ENCODE measurements around the gene FAM219B. TPM values are rescaled to one million over a fixed set of nuclear protein-coding genes. Genes with fewer than 3 reads are reported as not detected.

Gene FAM219B
- total and polyA plus RNA-seq, 4 donors: 67.0 to 105 (median 77.6) TPM

DNA sequence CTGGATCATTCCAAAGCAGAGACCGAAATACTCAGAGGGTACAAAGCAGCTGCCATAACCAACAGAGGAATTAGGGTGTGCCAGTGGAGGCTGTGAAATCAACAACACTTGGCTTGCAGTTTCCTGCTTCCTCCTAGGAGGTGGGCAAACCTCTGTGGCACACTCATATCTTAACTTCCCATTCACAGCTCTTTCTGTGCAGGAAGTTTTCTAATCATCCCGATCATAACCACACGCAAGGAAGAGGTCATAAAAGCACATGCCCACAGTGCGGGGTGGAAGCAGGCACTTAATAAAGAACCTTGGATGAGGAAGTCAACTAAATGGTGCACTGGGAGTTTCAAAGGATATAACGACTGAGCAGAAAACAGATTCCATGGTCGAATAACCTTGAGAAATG lies 38.6 kb downstream of the FAM219B start:
- no peak overlapping the region for H3K4me3 ChIP-seq (ENCODE audit: low read depth, low read length)
- no peak for DNase-seq (ENCODE audit: low read depth in 4 of 6, low spot score in 6 of 6)
- no peaks in the 10 kb centered on the region for H3K27me3 ChIP-seq (ENCODE audit: control insufficient read depth, insufficient read depth, low read length)
- peaks cover 6% of the 10 kb centered on the region for H3K36me3 ChIP-seq (ENCODE audit: control insufficient read depth, insufficient read depth, low read length)
- peaks cover 23% of the 10 kb centered on the region for H3K4me1 ChIP-seq (ENCODE audit: control insufficient read depth, insufficient read depth, low read length)
- H3K27ac ChIP-seq (ENCODE audit: low read depth, low read length): no peak overlapping the region
- WGBS (ENCODE audit: insufficient coverage): 91% methylated on average over 4 of the region's 6 CpGs
- H3K9me3 ChIP-seq (ENCODE audit: control insufficient read depth, insufficient read depth, low read length): no peaks in the 10 kb centered on the region

DNA sequence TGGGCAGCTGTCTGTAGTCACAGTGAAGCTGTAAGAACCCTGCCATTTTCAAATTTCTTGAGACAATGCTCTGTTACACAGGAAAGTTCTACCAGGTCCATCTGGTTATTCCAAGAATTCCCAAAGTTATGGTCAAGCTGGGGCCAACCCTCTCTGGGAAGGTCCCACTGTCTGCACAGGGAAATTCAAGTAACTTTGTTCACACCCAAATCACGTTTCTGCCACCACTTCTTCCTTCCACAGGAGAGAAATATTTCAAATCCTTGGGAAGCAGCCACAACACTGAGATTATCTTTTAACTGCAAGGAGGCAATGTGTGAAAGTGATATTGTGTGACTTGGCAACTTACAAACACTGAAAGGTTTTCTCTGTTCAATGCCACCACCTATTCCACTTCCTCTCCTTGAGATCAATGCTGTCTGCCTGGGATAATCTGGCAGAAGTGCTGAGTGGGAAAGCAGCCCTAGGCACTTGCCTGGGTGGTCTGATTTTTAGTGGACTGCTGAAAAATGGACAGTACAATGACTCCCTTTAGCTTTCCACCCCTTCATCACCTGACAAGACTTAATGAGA lies 39.1 kb downstream of the FAM219B start:
- H3K27me3 ChIP-seq (ENCODE audit: control insufficient read depth, insufficient read depth, low read length): no peaks in the 10 kb centered on the region
- no CpG with 5 or more reads among the region's 1 CpG for WGBS (ENCODE audit: insufficient coverage)
- no peak overlapping the region for H3K27ac ChIP-seq (ENCODE audit: low read depth, low read length)
- H3K4me3 ChIP-seq (ENCODE audit: low read depth, low read length): no peak overlapping the region
- peaks cover 21% of the 10 kb centered on the region for H3K4me1 ChIP-seq (ENCODE audit: control insufficient read depth, insufficient read depth, low read length)
- H3K36me3 ChIP-seq (ENCODE audit: control insufficient read depth, insufficient read depth, low read length): peaks cover 6% of the 10 kb centered on the region
- no peaks in the 10 kb centered on the region for H3K9me3 ChIP-seq (ENCODE audit: control insufficient read depth, insufficient read depth, low read length)
- no peak for DNase-seq (ENCODE audit: low read depth in 4 of 6, low spot score in 6 of 6)

DNA sequence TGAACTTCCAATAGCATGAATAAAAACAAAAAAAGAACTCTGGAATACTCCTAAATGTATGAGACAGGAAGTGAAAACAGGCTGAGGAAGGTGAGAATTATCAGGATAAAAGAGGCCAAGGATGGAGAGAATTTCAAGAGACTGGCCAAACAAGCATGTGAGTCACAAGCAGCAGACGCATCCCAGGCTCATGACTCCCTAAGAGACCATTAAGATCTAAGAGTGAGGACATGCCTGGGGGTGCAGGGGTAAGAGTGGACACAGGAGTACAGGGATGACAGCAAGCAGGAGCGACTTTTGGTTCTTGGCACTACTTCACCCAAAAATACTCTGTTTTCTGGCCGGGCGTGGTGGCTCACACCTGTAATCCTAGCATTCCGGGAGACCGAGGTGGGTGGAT lies 40.6 kb downstream of the FAM219B start:
- Histone ChIP-seq H3K9me3 (ENCODE audit: control insufficient read depth, insufficient read depth, low read length) (no peaks in the 10 kb centered on the region), H3K27me3 (ENCODE audit: control insufficient read depth, insufficient read depth, low read length) (no peaks in the 10 kb centered on the region), H3K36me3 (ENCODE audit: control insufficient read depth, insufficient read depth, low read length) (peaks cover 6% of the 10 kb centered on the region), H3K4me1 (ENCODE audit: control insufficient read depth, insufficient read depth, low read length) (peaks cover 7% of the 10 kb centered on the region), H3K27ac (ENCODE audit: low read depth, low read length) (no peak overlapping the region), H3K4me3 (ENCODE audit: low read depth, low read length) (no peak overlapping the region)
- 91% methylated on average over 6 of the region's 6 CpGs for WGBS (ENCODE audit: insufficient coverage)
- no peak for DNase-seq (ENCODE audit: low read depth in 4 of 6, low spot score in 6 of 6)

DNA sequence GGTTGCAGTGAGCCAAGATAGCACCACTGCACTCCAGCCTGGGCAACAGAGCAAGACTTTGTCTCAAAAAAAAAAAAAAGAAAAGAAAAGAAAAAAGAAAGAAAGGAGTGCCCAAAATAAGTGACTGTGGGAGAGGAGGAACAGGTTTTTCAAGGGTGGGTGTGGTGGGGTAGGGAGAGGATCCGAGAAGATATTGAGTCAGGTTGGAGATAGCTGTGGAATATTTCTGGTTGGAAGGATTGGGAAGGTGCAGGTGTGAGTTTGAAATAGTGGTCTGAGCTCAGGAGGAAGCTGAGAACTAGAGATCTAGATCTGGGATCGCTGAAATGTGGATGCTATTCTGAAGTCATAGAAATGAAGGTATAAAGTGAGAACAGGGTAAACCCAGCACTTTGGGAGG lies 41.3 kb downstream of the FAM219B start:
- no peak overlapping the region for H3K27ac ChIP-seq (ENCODE audit: low read depth, low read length)
- H3K27me3 ChIP-seq (ENCODE audit: control insufficient read depth, insufficient read depth, low read length): no peaks in the 10 kb centered on the region
- H3K9me3 ChIP-seq (ENCODE audit: control insufficient read depth, insufficient read depth, low read length): no peaks in the 10 kb centered on the region
- H3K4me1 ChIP-seq (ENCODE audit: control insufficient read depth, insufficient read depth, low read length): peaks cover 5% of the 10 kb centered on the region
- DNase-seq (ENCODE audit: low read depth in 4 of 6, low spot score in 6 of 6): no peak
- no peak overlapping the region for H3K4me3 ChIP-seq (ENCODE audit: low read depth, low read length)
- WGBS (ENCODE audit: insufficient coverage): 93% methylated on average over 2 of the region's 2 CpGs
- H3K36me3 ChIP-seq (ENCODE audit: control insufficient read depth, insufficient read depth, low read length): peaks cover 6% of the 10 kb centered on the region

GRCh38 chr15:74864296-74864695 lies 42.4 kb downstream of the FAM219B start:
- Histone ChIP-seq H3K4me3 (ENCODE audit: low read depth, low read length) (no peak overlapping the region), H3K4me1 (ENCODE audit: control insufficient read depth, insufficient read depth, low read length) (peaks cover 1% of the 10 kb centered on the region), H3K9me3 (ENCODE audit: control insufficient read depth, insufficient read depth, low read length) (no peaks in the 10 kb centered on the region), H3K27ac (ENCODE audit: low read depth, low read length) (no peak overlapping the region), H3K36me3 (ENCODE audit: control insufficient read depth, insufficient read depth, low read length) (peaks cover 6% of the 10 kb centered on the region), H3K27me3 (ENCODE audit: control insufficient read depth, insufficient read depth, low read length) (no peaks in the 10 kb centered on the region)
- DNase-seq (ENCODE audit: low read depth in 4 of 6, low spot score in 6 of 6): no peak
- 98% methylated on average over 5 of the region's 6 CpGs for WGBS (ENCODE audit: insufficient coverage)

DNA sequence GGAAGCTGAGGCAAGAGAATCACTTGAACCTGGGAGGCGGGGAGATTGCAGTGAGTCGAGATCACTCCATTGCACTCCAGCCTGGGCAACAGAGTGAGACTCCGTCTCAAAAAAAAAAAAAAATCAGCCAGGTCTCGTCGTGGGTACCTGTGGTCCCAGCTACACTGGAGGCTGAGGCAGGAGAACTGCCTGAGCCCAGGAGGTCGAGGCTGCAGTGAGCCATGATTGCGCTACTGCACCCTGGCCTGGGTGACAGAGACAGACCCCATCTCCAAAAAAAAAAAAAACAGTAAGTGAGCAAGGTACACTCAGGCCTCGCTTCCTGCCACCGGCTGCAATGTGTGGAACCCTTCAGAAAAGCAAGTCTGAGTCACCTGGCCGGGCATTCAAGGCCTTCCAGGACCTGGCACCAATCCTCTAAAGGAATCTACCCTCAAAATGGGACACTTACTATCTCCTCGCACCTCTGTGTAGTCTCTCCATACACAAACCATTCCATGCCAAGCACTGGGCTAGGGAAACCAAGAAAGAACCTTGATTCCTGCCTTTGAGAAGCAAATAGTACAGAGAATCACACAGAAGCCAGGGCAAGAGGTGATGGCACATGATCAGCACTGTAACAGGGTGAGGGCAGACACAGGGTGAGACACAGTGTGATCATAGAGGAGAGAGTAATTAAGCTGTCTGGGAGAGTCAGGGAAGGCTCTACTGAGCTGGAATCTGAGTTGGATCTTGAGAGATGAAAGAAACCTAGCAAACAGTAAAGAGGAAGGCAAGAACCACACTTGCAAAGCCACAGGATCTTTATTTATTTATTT lies 43.2 kb downstream of the FAM219B start:
- peaks cover 10% of the 10 kb centered on the region for H3K4me1 ChIP-seq (ENCODE audit: control insufficient read depth, insufficient read depth, low read length)
- peaks cover 4% of the 10 kb centered on the region for H3K36me3 ChIP-seq (ENCODE audit: control insufficient read depth, insufficient read depth, low read length)
- no peaks in the 10 kb centered on the region for H3K9me3 ChIP-seq (ENCODE audit: control insufficient read depth, insufficient read depth, low read length)
- no peak overlapping the region for H3K4me3 ChIP-seq (ENCODE audit: low read depth, low read length)
- H3K27ac ChIP-seq (ENCODE audit: low read depth, low read length): no peak overlapping the region
- DNase-seq (ENCODE audit: low read depth in 4 of 6, low spot score in 6 of 6): no peak
- 97% methylated on average over 7 of the region's 11 CpGs for WGBS (ENCODE audit: insufficient coverage)
- H3K27me3 ChIP-seq (ENCODE audit: control insufficient read depth, insufficient read depth, low read length): no peaks in the 10 kb centered on the region

- Histone ChIP-seq H3K27me3 (ENCODE audit: control insufficient read depth, insufficient read depth, low read length) (no peaks in the 10 kb centered on the region), H3K36me3 (ENCODE audit: control insufficient read depth, insufficient read depth, low read length) (peaks cover 15% of the 10 kb centered on the region), H3K9me3 (ENCODE audit: control insufficient read depth, insufficient read depth, low read length) (no peaks in the 10 kb centered on the region), H3K4me1 (ENCODE audit: control insufficient read depth, insufficient read depth, low read length) (peaks cover 26% of the 10 kb centered on the region), H3K27ac (ENCODE audit: low read depth, low read length) (peak overlapping the region; percentile 59), H3K4me3 (ENCODE audit: low read depth, low read length) (no peak overlapping the region)
- WGBS (ENCODE audit: insufficient coverage): no CpG with 5 or more reads among the region's 4 CpGs
- DNase-seq (ENCODE audit: low read depth in 4 of 6, low spot score in 6 of 6): peak in 1 of 6 donors; percentile 39
Measured at GRCh38 chr15:74858369-74858740, 48.3 kb downstream of the FAM219B start.

GRCh38 chr15:74857671-74858368 lies 48.8 kb downstream of the FAM219B start:
- WGBS (ENCODE audit: insufficient coverage): 61% methylated on average over 3 of the region's 9 CpGs
- H3K9me3 ChIP-seq (ENCODE audit: control insufficient read depth, insufficient read depth, low read length): no peaks in the 10 kb centered on the region
- H3K4me3 ChIP-seq (ENCODE audit: low read depth, low read length): no peak overlapping the region
- peak overlapping the region; percentile 59 for H3K27ac ChIP-seq (ENCODE audit: low read depth, low read length)
- H3K27me3 ChIP-seq (ENCODE audit: control insufficient read depth, insufficient read depth, low read length): no peaks in the 10 kb centered on the region
- DNase-seq (ENCODE audit: low read depth in 4 of 6, low spot score in 6 of 6): peak in 1 of 6 donors; percentile 40
- peaks cover 26% of the 10 kb centered on the region for H3K4me1 ChIP-seq (ENCODE audit: control insufficient read depth, insufficient read depth, low read length)
- H3K36me3 ChIP-seq (ENCODE audit: control insufficient read depth, insufficient read depth, low read length): peaks cover 19% of the 10 kb centered on the region

DNA sequence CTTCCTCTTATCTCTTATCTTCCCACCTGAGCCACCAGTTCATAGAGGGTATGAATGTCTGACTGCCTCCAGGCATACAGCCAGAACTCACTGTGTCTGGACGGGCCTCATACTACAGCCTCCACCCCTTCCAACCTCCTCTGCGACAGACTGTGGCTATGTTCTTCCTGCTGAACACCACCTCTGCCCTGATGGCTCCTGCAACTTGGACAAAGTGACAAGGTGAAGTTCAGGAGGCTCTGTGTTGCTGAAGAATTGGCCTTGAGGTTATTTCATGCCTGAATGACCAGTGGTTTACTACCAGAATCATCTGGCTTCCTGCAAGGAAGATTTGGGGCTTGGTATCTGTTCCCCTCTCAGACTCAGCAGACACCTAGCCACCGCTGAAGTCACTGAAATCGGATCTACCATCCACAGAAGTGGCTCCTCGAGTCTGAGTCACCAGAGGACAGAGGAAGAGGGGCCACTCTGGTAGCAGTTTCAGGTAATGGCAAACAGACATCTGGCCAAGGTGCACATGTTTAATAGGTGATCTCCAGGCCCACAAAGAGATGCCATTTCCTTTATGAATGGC lies 49.5 kb downstream of the FAM219B start:
- Histone ChIP-seq H3K4me1 (ENCODE audit: control insufficient read depth, insufficient read depth, low read length) (peaks cover 26% of the 10 kb centered on the region), H3K27ac (ENCODE audit: low read depth, low read length) (no peak overlapping the region), H3K4me3 (ENCODE audit: low read depth, low read length) (no peak overlapping the region), H3K36me3 (ENCODE audit: control insufficient read depth, insufficient read depth, low read length) (peaks cover 25% of the 10 kb centered on the region), H3K27me3 (ENCODE audit: control insufficient read depth, insufficient read depth, low read length) (no peaks in the 10 kb centered on the region), H3K9me3 (ENCODE audit: control insufficient read depth, insufficient read depth, low read length) (no peaks in the 10 kb centered on the region)
- DNase-seq (ENCODE audit: low read depth in 4 of 6, low spot score in 6 of 6): no peak
- 89% methylated on average over 3 of the region's 5 CpGs for WGBS (ENCODE audit: insufficient coverage)
